ENCODE results near the gene RPS6KA2. TPM values are rescaled to one million over a fixed set of nuclear protein-coding genes. Genes with fewer than 3 reads are reported as not detected.
A peak's percentile ranks its signal among the peaks of the same experiment; 100 is the strongest.

RPS6KA2 gene
- total and polyA plus RNA-seq, 4 experiments from 2014 or later, result 1.1 to 10.6 (median 6.6) TPM

DNA sequence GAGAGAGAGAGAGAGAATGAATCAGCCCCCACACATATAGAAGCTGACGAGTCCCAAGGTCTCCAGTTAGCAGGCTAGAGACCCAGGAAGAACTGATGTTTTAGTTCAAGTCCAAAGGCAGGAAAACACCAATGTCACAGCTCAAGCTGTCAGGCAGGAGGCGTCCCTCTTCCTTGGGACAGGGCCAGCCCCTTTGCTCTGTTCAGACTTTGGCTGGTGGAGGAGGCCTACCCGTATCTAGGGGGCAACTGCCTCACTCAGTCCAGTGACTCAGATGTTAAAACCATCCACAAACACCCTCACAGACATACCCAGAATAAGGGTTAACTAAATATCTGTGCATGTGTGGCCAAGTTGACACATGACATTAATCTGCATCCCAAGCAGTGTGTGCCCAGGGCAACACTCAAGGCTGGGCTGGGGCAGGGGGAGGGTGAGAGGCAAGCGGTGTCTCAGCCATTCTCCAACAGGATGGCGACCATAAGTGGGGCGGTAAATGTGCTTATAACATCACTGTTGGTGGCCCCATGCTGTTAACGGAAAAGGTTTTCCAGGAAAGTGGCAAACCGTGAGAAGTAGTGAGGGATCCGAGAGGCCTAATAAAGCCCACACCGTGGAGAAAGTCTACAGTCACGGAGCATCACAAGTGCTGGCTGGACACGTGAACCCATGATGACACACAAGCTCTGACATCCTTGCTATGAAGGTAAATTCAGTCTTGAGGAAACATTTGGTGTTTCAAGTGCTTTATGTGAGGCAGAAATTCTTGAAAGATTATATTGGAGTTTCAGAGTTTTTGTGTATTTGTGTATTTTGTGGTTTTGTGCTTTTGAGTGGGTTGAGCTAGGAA is 68.7 kb downstream of the RPS6KA2 start:
- DNase-seq, result no peak
- ChIA-PET POLR2A (ENCODE audit: partially characterized antibody) (no interaction called here), CTCF (ENCODE audit: partially characterized antibody) (no interaction called here)
- H3K36me3 ChIP-seq (ENCODE audit: insufficient read depth, low read length), result no peaks in the 10 kb centered on the region
- H3K27ac Mint-ChIP-seq, result no peak overlapping the region
- H3K27ac ChIP-seq (ENCODE audit: low read depth, low read length), result no peak overlapping the region
- peaks cover 2 to 14% of the 10 kb centered on the region in 2 donors for H3K36me3 Mint-ChIP-seq
- intact Hi-C loops (cut with micrococcal nuclease), result no loop called here
- H3K9me3 Mint-ChIP-seq, result peaks cover 0 to 26% (median 11%) of the 10 kb centered on the region in 8 donors
- no peaks in the 10 kb centered on the region for H3K4me1 ChIP-seq (ENCODE audit: insufficient read depth, low read length)
- H3K4me3 Mint-ChIP-seq, result no peak overlapping the region
- no peak overlapping the region for H3K4me3 ChIP-seq (ENCODE audit: low read length in 2 of 2)
- peaks cover 6 to 7% of the 10 kb centered on the region in 2 donors for H3K27me3 Mint-ChIP-seq
- H3K27me3 ChIP-seq (ENCODE audit: insufficient read depth, low read length), result no peaks in the 10 kb centered on the region
- peaks cover 0 to 3% (median 0%) of the 10 kb centered on the region in 4 donors for H3K4me1 Mint-ChIP-seq
- peaks cover 0 to 3% of the 10 kb centered on the region in 2 donors for H3K9me3 ChIP-seq (ENCODE audit: control insufficient read depth in 1 of 2, low read length in 2 of 2)

DNA sequence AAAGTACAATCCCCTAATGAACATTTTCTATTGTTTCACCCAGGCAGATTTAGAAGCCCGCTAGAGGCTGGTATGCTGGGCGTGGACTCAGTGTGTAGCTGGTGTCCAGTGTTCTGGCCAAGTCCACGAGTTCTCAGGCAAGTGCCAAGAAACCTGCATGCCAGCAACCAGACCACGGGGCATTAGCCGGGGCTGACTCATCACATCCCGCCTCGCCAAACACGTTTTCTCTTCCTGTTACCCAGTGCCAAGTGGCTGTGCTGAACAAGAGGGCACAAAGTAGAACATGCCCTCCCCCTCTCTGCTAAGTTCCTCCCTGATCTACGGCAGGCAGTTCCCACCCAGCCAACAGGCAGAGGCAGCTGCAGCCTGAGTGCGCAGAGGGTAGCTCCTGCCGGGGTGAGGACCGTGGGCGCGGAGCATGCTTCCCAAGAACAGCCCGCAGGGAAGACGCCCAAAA is 70.2 kb downstream of the RPS6KA2 start:
- ChIA-PET POLR2A (ENCODE audit: partially characterized antibody) (no interaction called here), CTCF (ENCODE audit: partially characterized antibody) (no interaction called here)
- intact Hi-C loops (cut with micrococcal nuclease), result no loop called here
- H3K36me3 ChIP-seq (ENCODE audit: insufficient read depth, low read length), result no peaks in the 10 kb centered on the region
- Mint-ChIP-seq H3K4me3 (no peak overlapping the region), H3K27me3 (peaks cover 6 to 7% of the 10 kb centered on the region in 2 donors), H3K27ac (no peak overlapping the region), H3K9me3 (peaks cover 0 to 26% (median 11%) of the 10 kb centered on the region in 8 donors), H3K36me3 (peaks cover 2 to 14% of the 10 kb centered on the region in 2 donors), H3K4me1 (peaks cover 0 to 3% (median 0%) of the 10 kb centered on the region in 4 donors)
- peaks cover 0 to 3% of the 10 kb centered on the region in 2 donors for H3K9me3 ChIP-seq (ENCODE audit: control insufficient read depth in 1 of 2, low read length in 2 of 2)
- H3K27ac ChIP-seq (ENCODE audit: low read depth, low read length), result no peak overlapping the region
- no peak overlapping the region for H3K4me3 ChIP-seq (ENCODE audit: low read length in 2 of 2)
- no peaks in the 10 kb centered on the region for H3K4me1 ChIP-seq (ENCODE audit: insufficient read depth, low read length)
- no peaks in the 10 kb centered on the region for H3K27me3 ChIP-seq (ENCODE audit: insufficient read depth, low read length)
- DNase-seq, result no peak

DNA sequence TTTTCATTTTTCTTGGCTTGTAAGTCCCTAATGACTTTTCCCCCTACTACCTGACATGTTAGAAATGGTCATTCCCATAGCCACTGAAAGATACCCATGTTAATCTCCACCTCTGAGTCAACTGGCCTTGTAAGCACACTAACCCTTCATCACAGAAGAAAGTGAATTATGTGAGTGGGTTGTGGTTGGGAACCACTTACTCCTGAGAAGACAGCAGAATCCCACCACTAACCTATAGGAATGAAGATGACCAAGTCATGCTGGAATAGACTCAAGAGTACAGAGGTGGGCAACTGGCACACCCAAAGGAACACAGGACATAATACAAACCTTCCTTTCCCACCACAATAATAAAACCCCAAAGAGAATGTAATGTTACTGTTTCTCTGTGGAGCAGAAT is 70.7 kb downstream of the RPS6KA2 start:
- no peak for DNase-seq
- Mint-ChIP-seq H3K4me3 (no peak overlapping the region), H3K4me1 (peaks cover 0 to 3% (median 0%) of the 10 kb centered on the region in 4 donors), H3K27ac (no peak overlapping the region), H3K27me3 (peaks cover 6 to 7% of the 10 kb centered on the region in 2 donors), H3K36me3 (peaks cover 0 to 12% of the 10 kb centered on the region in 2 donors), H3K9me3 (peaks cover 0 to 26% (median 11%) of the 10 kb centered on the region in 8 donors)
- Histone ChIP-seq H3K36me3 (ENCODE audit: insufficient read depth, low read length) (no peaks in the 10 kb centered on the region), H3K27ac (ENCODE audit: low read depth, low read length) (no peak overlapping the region), H3K27me3 (ENCODE audit: insufficient read depth, low read length) (no peaks in the 10 kb centered on the region), H3K4me1 (ENCODE audit: insufficient read depth, low read length) (no peaks in the 10 kb centered on the region), H3K9me3 (ENCODE audit: control insufficient read depth in 1 of 2, low read length in 2 of 2) (peaks cover 0 to 3% of the 10 kb centered on the region in 2 donors), H3K4me3 (ENCODE audit: low read length in 2 of 2) (no peak overlapping the region)
- intact Hi-C loops (cut with micrococcal nuclease), result no loop called here
- ChIA-PET CTCF (ENCODE audit: partially characterized antibody) (no interaction called here), POLR2A (ENCODE audit: partially characterized antibody) (no interaction called here)

DNA sequence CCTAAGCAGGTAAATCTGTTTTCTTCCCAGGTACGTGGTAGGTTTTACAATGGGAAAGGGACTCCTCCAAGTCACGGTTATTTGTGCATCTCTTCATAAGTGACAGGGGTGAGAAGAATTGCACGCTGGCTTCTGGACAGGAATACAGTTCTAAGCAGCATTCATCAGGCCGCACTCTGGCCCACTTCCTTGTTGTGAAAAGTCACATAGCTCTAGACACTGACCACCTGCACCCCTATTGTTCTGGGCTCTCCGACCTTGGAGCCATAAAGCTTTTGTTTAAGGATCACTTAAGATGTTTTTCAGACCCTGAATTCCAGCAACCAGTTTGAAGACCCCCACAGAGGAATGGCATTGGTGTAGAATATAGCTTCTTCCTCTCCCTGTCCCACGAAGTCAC is 72.0 kb downstream of the RPS6KA2 start:
- H3K4me3 Mint-ChIP-seq, result no peak overlapping the region
- DNase-seq, result no peak
- no peaks in the 10 kb centered on the region for H3K36me3 ChIP-seq (ENCODE audit: insufficient read depth, low read length)
- ChIA-PET POLR2A (ENCODE audit: partially characterized antibody) (no interaction called here), CTCF (ENCODE audit: partially characterized antibody) (no interaction called here)
- no peaks in the 10 kb centered on the region for H3K27me3 ChIP-seq (ENCODE audit: insufficient read depth, low read length)
- intact Hi-C loops (cut with micrococcal nuclease), result no loop called here
- H3K4me3 ChIP-seq (ENCODE audit: low read length in 2 of 2), result no peak overlapping the region
- H3K27ac ChIP-seq (ENCODE audit: low read depth, low read length), result no peak overlapping the region
- H3K9me3 Mint-ChIP-seq, result peaks cover 0 to 16% (median 8%) of the 10 kb centered on the region in 8 donors
- peaks cover 6 to 7% of the 10 kb centered on the region in 2 donors for H3K27me3 Mint-ChIP-seq
- H3K27ac Mint-ChIP-seq, result no peak overlapping the region
- peaks cover 0 to 7% of the 10 kb centered on the region in 2 donors for H3K36me3 Mint-ChIP-seq
- H3K9me3 ChIP-seq (ENCODE audit: control insufficient read depth in 1 of 2, low read length in 2 of 2), result peaks cover 0 to 2% of the 10 kb centered on the region in 2 donors
- peaks cover 0 to 3% (median 0%) of the 10 kb centered on the region in 4 donors for H3K4me1 Mint-ChIP-seq
- H3K4me1 ChIP-seq (ENCODE audit: insufficient read depth, low read length), result no peaks in the 10 kb centered on the region

DNA sequence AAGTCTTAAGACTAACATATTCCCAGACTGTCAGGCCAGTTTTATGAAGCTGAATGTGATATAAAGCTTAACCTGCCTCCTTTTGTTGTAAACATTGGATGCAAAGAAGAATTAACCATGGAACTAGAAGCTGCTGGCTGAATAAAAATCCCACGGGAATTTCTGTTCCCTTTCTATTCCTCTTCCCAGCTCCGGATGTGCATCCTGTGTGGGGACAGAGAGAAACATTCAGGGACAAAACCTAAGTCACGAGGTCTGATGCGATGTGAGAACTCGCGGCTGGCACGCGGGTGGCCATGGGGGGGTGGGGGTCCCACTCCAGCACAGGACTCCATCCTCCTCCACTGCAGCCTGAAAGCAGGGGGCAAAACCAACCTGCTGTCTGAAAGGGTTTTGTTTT is 72.7 kb downstream of the RPS6KA2 start:
- Histone ChIP-seq H3K27me3 (ENCODE audit: insufficient read depth, low read length) (no peaks in the 10 kb centered on the region), H3K36me3 (ENCODE audit: insufficient read depth, low read length) (no peaks in the 10 kb centered on the region), H3K4me1 (ENCODE audit: insufficient read depth, low read length) (no peaks in the 10 kb centered on the region), H3K9me3 (ENCODE audit: control insufficient read depth in 1 of 2, low read length in 2 of 2) (no peaks in the 10 kb centered on the region), H3K4me3 (ENCODE audit: low read length in 2 of 2) (no peak overlapping the region), H3K27ac (ENCODE audit: low read depth, low read length) (no peak overlapping the region)
- Mint-ChIP-seq H3K27me3 (peaks cover 6 to 7% of the 10 kb centered on the region in 2 donors), H3K9me3 (peaks cover 0 to 12% (median 4%) of the 10 kb centered on the region in 8 donors), H3K4me3 (no peak overlapping the region), H3K36me3 (peaks cover 0 to 3% of the 10 kb centered on the region in 2 donors), H3K27ac (no peak overlapping the region), H3K4me1 (peaks cover 0 to 3% (median 0%) of the 10 kb centered on the region in 4 donors)
- intact Hi-C loops (cut with micrococcal nuclease), result no loop called here
- DNase-seq, result no peak
- POLR2A ChIA-PET (ENCODE audit: partially characterized antibody), result interaction anchor here (1.4 kb wide), 1 partner anchor 13 kb away, joined by 6 read pairs; no protein-coding TSS in a partner anchor
- CTCF ChIA-PET (ENCODE audit: partially characterized antibody), result interaction anchor here (0.7 kb wide), 1 partner anchor 10 kb away, joined by 3 read pairs; no protein-coding TSS in a partner anchor

DNA sequence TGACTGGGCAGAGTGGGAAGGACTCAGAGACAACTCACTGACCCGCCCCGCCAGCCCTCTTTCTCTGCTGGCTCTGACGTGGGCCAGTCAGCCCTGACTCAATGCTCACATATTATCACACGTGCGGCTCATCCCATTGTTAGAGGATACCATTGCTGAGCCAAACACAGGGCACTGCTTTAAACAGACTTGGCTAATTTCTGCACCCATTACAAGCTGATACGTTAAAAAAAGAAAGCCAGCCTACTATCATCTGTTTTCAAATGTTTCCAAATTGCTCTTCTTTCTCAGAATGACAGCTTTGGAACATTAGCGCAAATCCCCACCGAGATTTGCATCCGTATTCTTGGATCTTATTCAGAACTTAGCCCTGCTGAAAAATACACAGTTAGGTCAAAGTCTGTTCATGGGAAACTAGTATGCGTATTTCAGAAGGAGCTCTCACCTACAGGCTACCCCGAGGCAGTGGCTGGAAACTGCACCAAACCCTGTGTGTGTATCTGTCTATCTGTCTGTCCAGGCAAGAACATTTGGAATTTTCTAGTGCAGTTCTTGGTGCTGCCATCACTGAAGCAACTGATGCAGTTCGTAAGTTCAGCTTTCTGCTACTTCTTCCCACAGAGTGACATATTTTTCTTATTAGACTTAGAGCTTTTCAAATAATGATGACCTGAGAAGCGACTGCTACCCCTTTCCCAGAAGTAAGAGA is 73.3 kb downstream of the RPS6KA2 start:
- no peaks in the 10 kb centered on the region for H3K4me1 ChIP-seq (ENCODE audit: insufficient read depth, low read length)
- DNase-seq, result no peak
- peaks cover 0 to 6% (median 0%) of the 10 kb centered on the region in 8 donors for H3K9me3 Mint-ChIP-seq
- H3K4me1 Mint-ChIP-seq, result peaks cover 0 to 3% (median 0%) of the 10 kb centered on the region in 4 donors
- H3K27me3 Mint-ChIP-seq, result peaks cover 6 to 7% of the 10 kb centered on the region in 2 donors
- POLR2A ChIA-PET (ENCODE audit: partially characterized antibody), result interaction anchor here (1.4 kb wide), 1 partner anchor 12 kb away, joined by 6 read pairs; no protein-coding TSS in a partner anchor
- intact Hi-C loops (cut with micrococcal nuclease), result no loop called here
- no peaks in the 10 kb centered on the region for H3K36me3 ChIP-seq (ENCODE audit: insufficient read depth, low read length)
- peak overlapping the region in 1 of 7 donors; percentile 37 for H3K27ac Mint-ChIP-seq
- CTCF ChIA-PET (ENCODE audit: partially characterized antibody), result interaction anchor here (0.7 kb wide), 1 partner anchor 10 kb away, joined by 3 read pairs; no protein-coding TSS in a partner anchor
- no peak overlapping the region for H3K4me3 ChIP-seq (ENCODE audit: low read length in 2 of 2)
- no peak overlapping the region for H3K27ac ChIP-seq (ENCODE audit: low read depth, low read length)
- H3K9me3 ChIP-seq (ENCODE audit: control insufficient read depth in 1 of 2, low read length in 2 of 2), result no peaks in the 10 kb centered on the region
- no peak overlapping the region for H3K4me3 Mint-ChIP-seq
- no peaks in the 10 kb centered on the region for H3K27me3 ChIP-seq (ENCODE audit: insufficient read depth, low read length)
- H3K36me3 Mint-ChIP-seq, result no peaks in the 10 kb centered on the region

DNA sequence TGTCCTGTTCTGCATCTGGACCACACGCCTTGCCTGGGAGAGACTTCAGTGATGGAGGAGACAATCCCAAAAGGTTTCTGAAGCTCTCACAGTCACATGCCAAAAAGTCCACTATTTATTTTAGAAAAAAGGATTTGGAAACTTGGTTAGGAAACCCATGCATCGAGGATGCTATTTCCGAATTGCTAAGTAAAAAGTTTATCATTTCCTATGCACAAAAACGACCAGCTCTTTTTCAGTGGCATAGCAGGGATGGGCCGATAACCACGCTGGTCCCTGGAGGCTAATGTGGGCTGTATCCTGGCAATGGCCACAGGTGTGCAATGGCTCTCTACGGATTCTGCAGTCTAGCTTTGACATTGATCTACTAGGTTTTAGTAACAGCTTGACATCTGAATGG is 74.5 kb downstream of the RPS6KA2 start:
- Histone ChIP-seq H3K4me1 (ENCODE audit: insufficient read depth, low read length) (no peaks in the 10 kb centered on the region), H3K27ac (ENCODE audit: low read depth, low read length) (no peak overlapping the region), H3K9me3 (ENCODE audit: control insufficient read depth in 1 of 2, low read length in 2 of 2) (no peaks in the 10 kb centered on the region), H3K4me3 (ENCODE audit: low read length in 2 of 2) (no peak overlapping the region), H3K36me3 (ENCODE audit: insufficient read depth, low read length) (no peaks in the 10 kb centered on the region), H3K27me3 (ENCODE audit: insufficient read depth, low read length) (no peaks in the 10 kb centered on the region)
- no peak overlapping the region for H3K4me3 Mint-ChIP-seq
- intact Hi-C loops (cut with micrococcal nuclease), result no loop called here
- DNase-seq, result no peak
- H3K9me3 Mint-ChIP-seq, result no peaks in the 10 kb centered on the region
- H3K36me3 Mint-ChIP-seq, result no peaks in the 10 kb centered on the region
- no peak overlapping the region for H3K27ac Mint-ChIP-seq
- peaks cover 6 to 7% of the 10 kb centered on the region in 2 donors for H3K27me3 Mint-ChIP-seq
- H3K4me1 Mint-ChIP-seq, result peaks cover 0 to 3% (median 0%) of the 10 kb centered on the region in 4 donors
- ChIA-PET POLR2A (ENCODE audit: partially characterized antibody) (no interaction called here), CTCF (ENCODE audit: partially characterized antibody) (no interaction called here)

Measured in CD4-positive, alpha-beta memory T cell (primary cell).